HCT116 (cell line): ENCODE results near the gene SEC14L3. TPM values are rescaled to one million over a fixed set of nuclear protein-coding genes. Genes with fewer than 3 reads are reported as not detected.

ENCODE experiments used
- ATAC-seq: fragments of 200-7000 bp; cut with Tn5 transposase; 2 replicates; pipeline ENCODE4 v1.9.1; 2020; ENCODE audit warnings: mild to moderate bottlenecking, moderate library complexity
- BruUV-seq: library from RNA; stranded (reverse); fragments of 400-500 nt; replicated peaks from 2 replicates; lab custom pipeline; 2021; lab: Mats Ljungman, UMichigan
- CTCF ChIA-PET: fragments of 300-600 bp; sonication (Branson Sonifier 250); formaldehyde crosslinking; loops from one replicate; lab custom pipeline; 2021; ENCODE audit warnings: antibody characterized with exemption; lab: Charles Lee
- POLR2A ChIA-PET: fragments of 300-600, 350-600 bp; sonication (Branson Sonifier 250); formaldehyde crosslinking; loops from one replicate; lab custom pipeline; 2021; ENCODE audit warnings: antibody characterized with exemption; lab: Charles Lee
- RAD21 ChIA-PET, 2 experiments: fragments of 300-600 bp; sonication (Branson Sonifier 250); formaldehyde crosslinking; loops; one replicate each; lab custom pipeline; 2023; ENCODE audit warnings: low total read pairs in 2 of 2; ENCODE audit not compliant: uncharacterized antibody in 2 of 2, unreplicated experiment in 2 of 2, low non-redundant PET in 1 of 2; lab: Charles Lee
- DNase-seq: peaks from one replicate; pipeline ENCODE4 v3.0.0-alpha.2; 2010; ENCODE audit warnings: low read depth, low spot score
- H2AFZ ChIP-seq: fragments of 200-600 bp; shearing (Covaris generic), sonication (generic); 2 replicates; pipeline ENCODE4 v1.6.1; 2017; ENCODE audit warnings: low read depth, mixed run types, mixed read lengths, antibody characterized with exemption, low read length; ENCODE audit not compliant: poor library complexity, severe bottlenecking
- H3K27ac ChIP-seq: 2 replicates; pipeline ENCODE4 v1.5.1; 2012; ENCODE audit warnings: low read depth, low read length
- H3K27me3 ChIP-seq: fragments of 200-600 bp; sonication (generic); 2 replicates; pipeline ENCODE4 v1.6.1; 2016; ENCODE audit warnings: mixed run types, low read length, mixed read lengths; ENCODE audit not compliant: insufficient read depth
- H3K36me3 ChIP-seq, 2 experiments: fragments of 200-500 bp in 1 of 2; fragments of 200-600 bp in 1 of 2; sonication (Bioruptor generic) in 1 of 2; sonication (generic) in 1 of 2; 2 replicates each; pipeline versions ENCODE4 v1.5.1 to v1.6.1; 2014 to 2016; ENCODE audit warnings: low read length in 2 of 2, inconsistent platforms in 1 of 2, mixed read lengths in 1 of 2, mixed run types in 1 of 2; ENCODE audit not compliant: insufficient read depth in 2 of 2, control insufficient read depth in 1 of 2
- H3K4me1 ChIP-seq, 2 experiments: fragments of 200-600 bp in 1 of 2; sonication (generic) in 1 of 2; 2 replicates each; pipeline versions ENCODE4 v1.5.1 to v1.6.1; 2012 to 2017; ENCODE audit warnings: low read length in 2 of 2, inconsistent platforms in 1 of 2, mild to moderate bottlenecking in 1 of 2, mixed read lengths in 1 of 2, mixed run types in 1 of 2, moderate library complexity in 1 of 2; ENCODE audit not compliant: insufficient read depth in 2 of 2, control insufficient read depth in 1 of 2
- H3K4me2 ChIP-seq: fragments of 200-600 bp; sonication (generic); 2 replicates; pipeline ENCODE4 v1.6.1; 2017; ENCODE audit warnings: mixed run types, low read length, mixed read lengths
- H3K4me3 ChIP-seq, 2 experiments: fragments of 200-600 bp in 1 of 2; sonication (generic) in 1 of 2; replicated peaks in 1 of 2; 2 replicates each; pipeline ENCODE4 v1.5.1; 2011 to 2016; ENCODE audit warnings: low read length in 2 of 2, control low read depth in 1 of 2, low read depth in 1 of 2, mild to moderate bottlenecking in 1 of 2, mixed read lengths in 1 of 2, mixed run types in 1 of 2
- H3K79me2 ChIP-seq: fragments of 200-600 bp; sonication (generic); 2 replicates; pipeline ENCODE4 v1.6.1; 2017; ENCODE audit warnings: mild to moderate bottlenecking, mixed run types, low read length, moderate library complexity, mixed read lengths; ENCODE audit not compliant: insufficient read depth
- H3K9ac ChIP-seq: fragments of 200-600 bp; sonication (generic); 2 replicates; pipeline ENCODE4 v1.6.1; 2016; ENCODE audit warnings: low read length, mixed read lengths
- H3K9me2 ChIP-seq: fragments of 200-600 bp; sonication (generic), shearing (Covaris generic); 2 replicates; pipeline ENCODE4 v1.6.1; 2017; ENCODE audit warnings: mixed run types, mild to moderate bottlenecking, moderate library complexity; ENCODE audit not compliant: insufficient read depth
- H3K9me3 ChIP-seq, 2 experiments: fragments of 200-500 bp in 1 of 2; fragments of 200-600 bp in 1 of 2; sonication (Bioruptor generic) in 1 of 2; sonication (generic) in 1 of 2; 2 replicates each; pipeline ENCODE4 v1.6.1; 2014 to 2017; ENCODE audit warnings: low read length in 2 of 2, mixed read lengths in 2 of 2, inconsistent platforms in 1 of 2, low read depth in 1 of 2, mild to moderate bottlenecking in 1 of 2, mixed run types in 1 of 2, moderate library complexity in 1 of 2; ENCODE audit not compliant: control insufficient read depth in 1 of 2, insufficient read depth in 1 of 2
- H4K20me1 ChIP-seq: fragments of 200-600 bp; sonication (generic), shearing (Covaris generic); 2 replicates; pipeline ENCODE4 v1.6.1; 2017; ENCODE audit warnings: mixed run types, mild to moderate bottlenecking, moderate library complexity; ENCODE audit not compliant: insufficient read depth
- EZH2phosphoT487 ChIP-seq: fragments of 200-600 bp; IDR thresholded peaks from 2 replicates; pipeline ENCODE4 v1.6.1; 2018; ENCODE audit warnings: antibody characterized with exemption, borderline replicate concordance
- FOSL1 ChIP-seq: IDR thresholded peaks from 2 replicates; pipeline ENCODE4 v1.6.1; 2012; ENCODE audit warnings: low read depth
- JUND ChIP-seq: IDR thresholded peaks from 2 replicates; pipeline ENCODE4 v1.6.1; 2012
- POLR2AphosphoS5 ChIP-seq: IDR thresholded peaks from 2 replicates; pipeline ENCODE4 v1.6.1; 2011; ENCODE audit warnings: mild to moderate bottlenecking, low read depth, low read length, moderate library complexity
- SP1 ChIP-seq: IDR thresholded peaks from 2 replicates; pipeline ENCODE4 v1.6.1; 2012; ENCODE audit warnings: low read depth
- ZFX ChIP-seq: fragments of 450-650 bp; IDR thresholded peaks from 2 replicates; pipeline ENCODE4 v1.6.1; 2017
- ZNF274 ChIP-seq: fragments of 200-500 bp; sonication (Bioruptor generic); IDR thresholded peaks from 2 replicates; pipeline ENCODE4 v1.6.1; 2014; ENCODE audit warnings: mild to moderate bottlenecking, low read depth, low read length, inconsistent platforms
- intact Hi-C: fragments of 100-400 bp; cut with micrococcal nuclease; formaldehyde crosslinking; loops from 2 replicates; pipeline ENCODE4 v1.10.0; 2022
- total RNA-seq: library from RNA; stranded (reverse); gene quantifications from one replicate; pipeline ENCODE4 v1.2.1, GENCODE V29; 2021; ENCODE audit not compliant: unreplicated experiment
- TF ChIP-seq, protein P1 (sequence below): IDR thresholded peaks from 2 replicates; pipeline ENCODE4 v1.6.1; 2011; ENCODE audit warnings: mild to moderate bottlenecking, low read length, moderate library complexity; ENCODE audit not compliant: insufficient replicate concordance; ENCODE audit errors: extremely low read depth
- TF ChIP-seq, protein P2 (sequence below): IDR thresholded peaks from 2 replicates; pipeline ENCODE4 v1.6.1; 2012

Gene SEC14L3
- total RNA-seq, 1 experiment from 2014 or later, result not detected

DNA sequence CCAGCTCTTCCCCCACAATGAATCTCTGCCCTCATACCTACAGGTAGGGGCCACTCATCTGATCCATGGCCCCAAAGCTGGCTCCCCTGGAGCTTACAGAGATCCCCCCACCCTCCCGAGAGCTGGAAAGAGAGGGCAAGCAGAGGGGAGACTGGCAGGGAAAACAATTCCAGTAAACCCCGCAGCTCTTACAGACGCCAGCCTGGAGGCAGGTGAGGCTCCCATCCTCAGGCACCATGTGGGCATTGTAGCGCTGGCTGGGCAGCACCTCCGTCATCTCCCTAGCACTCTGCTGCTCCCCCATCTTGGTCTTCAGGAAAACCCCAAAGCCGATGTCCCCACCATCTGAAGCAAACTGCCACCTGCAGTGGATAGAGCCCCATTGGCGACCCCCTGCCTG is 19.6 kb upstream of the SEC14L3 start (continued):
- TF ChIP-seq ZNF274, result no peak
- TF ChIP-seq, protein P1, sequence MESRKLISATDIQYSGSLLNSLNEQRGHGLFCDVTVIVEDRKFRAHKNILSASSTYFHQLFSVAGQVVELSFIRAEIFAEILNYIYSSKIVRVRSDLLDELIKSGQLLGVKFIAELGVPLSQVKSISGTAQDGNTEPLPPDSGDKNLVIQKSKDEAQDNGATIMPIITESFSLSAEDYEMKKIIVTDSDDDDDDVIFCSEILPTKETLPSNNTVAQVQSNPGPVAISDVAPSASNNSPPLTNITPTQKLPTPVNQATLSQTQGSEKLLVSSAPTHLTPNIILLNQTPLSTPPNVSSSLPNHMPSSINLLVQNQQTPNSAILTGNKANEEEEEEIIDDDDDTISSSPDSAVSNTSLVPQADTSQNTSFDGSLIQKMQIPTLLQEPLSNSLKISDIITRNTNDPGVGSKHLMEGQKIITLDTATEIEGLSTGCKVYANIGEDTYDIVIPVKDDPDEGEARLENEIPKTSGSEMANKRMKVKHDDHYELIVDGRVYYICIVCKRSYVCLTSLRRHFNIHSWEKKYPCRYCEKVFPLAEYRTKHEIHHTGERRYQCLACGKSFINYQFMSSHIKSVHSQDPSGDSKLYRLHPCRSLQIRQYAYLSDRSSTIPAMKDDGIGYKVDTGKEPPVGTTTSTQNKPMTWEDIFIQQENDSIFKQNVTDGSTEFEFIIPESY, result no peak

DNA sequence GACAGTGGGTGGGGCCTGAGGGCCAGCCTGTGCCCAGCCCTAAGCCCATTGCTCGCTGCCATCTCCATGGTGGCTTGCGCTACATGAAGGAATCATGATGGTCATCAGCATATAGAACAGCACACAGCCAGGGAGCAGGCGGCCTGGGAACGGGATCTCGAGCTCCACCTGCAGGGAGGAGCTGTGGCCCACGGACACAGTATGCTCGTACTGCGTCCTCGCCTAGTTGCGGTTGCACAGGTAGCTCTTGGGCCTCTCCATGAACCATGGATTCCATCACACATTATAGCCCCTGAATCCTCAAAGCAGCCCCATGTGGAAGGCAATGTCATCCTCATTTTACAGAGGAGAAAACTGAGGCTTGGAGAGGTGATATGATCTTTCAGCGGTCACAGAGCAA is 18.6 kb upstream of the SEC14L3 start:
- H3K27me3 ChIP-seq, result no peaks in the 10 kb centered on the region
- H3K9ac ChIP-seq, result no peak overlapping the region
- no peak overlapping the region for H3K4me2 ChIP-seq
- H3K9me2 ChIP-seq, result no peaks in the 10 kb centered on the region
- RAD21 ChIA-PET, result no interaction called here
- no peak overlapping the region for H3K27ac ChIP-seq
- H2AFZ ChIP-seq, result no peak overlapping the region
- DNase-seq (no peak), ATAC-seq (no peak)
- BruUV-seq, result no TSS peak
- intact Hi-C loops, result no loop called here
- TF ChIP-seq, protein P2, sequence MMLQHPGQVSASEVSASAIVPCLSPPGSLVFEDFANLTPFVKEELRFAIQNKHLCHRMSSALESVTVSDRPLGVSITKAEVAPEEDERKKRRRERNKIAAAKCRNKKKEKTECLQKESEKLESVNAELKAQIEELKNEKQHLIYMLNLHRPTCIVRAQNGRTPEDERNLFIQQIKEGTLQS, result no peak
- TF ChIP-seq ZFX, result no peak
- TF ChIP-seq EZH2phosphoT487, result no peak
- no peak for TF ChIP-seq JUND
- no peak for TF ChIP-seq SP1
- no peak for TF ChIP-seq POLR2AphosphoS5
- no peak for TF ChIP-seq FOSL1
- TF ChIP-seq, protein P1, result no peak
- H4K20me1 ChIP-seq, result no peaks in the 10 kb centered on the region
- POLR2A ChIA-PET, result no interaction called here
- CTCF ChIA-PET, result no interaction called here
- H3K36me3 ChIP-seq, result no peaks in the 10 kb centered on the region
- no peak overlapping the region for H3K4me3 ChIP-seq
- no peaks in the 10 kb centered on the region for H3K79me2 ChIP-seq
- H3K4me1 ChIP-seq, result peaks cover 0 to 3% of the 10 kb centered on the region in 2 experiments; a peak in 2 of 4 replicates
- no peaks in the 10 kb centered on the region for H3K9me3 ChIP-seq
